ENCODE results near the gene FBXO24. TPM values are rescaled to one million over a fixed set of nuclear protein-coding genes. Genes with fewer than 3 reads are reported as not detected.

The FBXO24 gene
- total and polyA plus RNA-seq, 10 of the 15 experiments (the other 5 are each of a cell fraction or from before 2014, with no cell fraction given) = 0.11 to 0.96 (median 0.27) TPM; not detected in 4

GRCh38 chr7:100604028-100604975 is 18.2 kb downstream of the FBXO24 start:
- no TSS peak for BruUV-seq (replicated peaks)
- peak overlapping the region; percentile 92 for H2AFZ ChIP-seq (ENCODE audit: control insufficient read depth, low read depth, low read length)
- no peak overlapping the region for H3K27ac ChIP-seq (ENCODE audit: control insufficient read depth, insufficient read depth)
- peak overlapping the region; percentile 44; the same call in 1 of the 2 replicates for H3K9ac ChIP-seq (ENCODE audit: control insufficient read depth, insufficient read depth, low read length)
- peak; percentile 89 for ATAC-seq
- ChIA-PET POLR2A (interaction anchor here (0.6 to 1.1 kb wide), 4 partner anchors 8 to 108 kb away, joined by 3 to 4 read pairs (median 4); partner anchors contain the start of gene MOSPD3), RAD21 (ENCODE audit: unreplicated experiment) (interaction anchor here (0.6 to 1.4 kb wide), 4 partner anchors 18 to 104 kb away, joined by 3 to 5 read pairs (median 4); partner anchors contain the start of genes FBXO24 and LRCH4), SMC1A (ENCODE audit: uncharacterized antibody, unreplicated experiment) (interaction anchor here (1.3 kb wide), 1 partner anchor 19 kb away, joined by 6 read pairs; the partner anchor contains the start of genes FBXO24 and LRCH4), CTCF (interaction anchor here (0.7 to 2.2 kb wide), 5 partner anchors 8 to 101 kb away, joined by 3 to 6 read pairs (median 5); partner anchors contain the start of genes MOSPD3 and POP7)
- FAIRE-seq = peak; percentile 49
- intact Hi-C loops (cut with micrococcal nuclease; ENCODE audit: unreplicated experiment) (no loop called here), in situ Hi-C loops (cut with MboI) (no loop called here)
- H4K20me1 ChIP-seq (ENCODE audit: control insufficient read depth, insufficient read depth) = no peaks in the 10 kb centered on the region
- no peaks in the 10 kb centered on the region for H3K36me3 ChIP-seq (ENCODE audit: control insufficient read depth in 2 of 2, insufficient read depth in 2 of 2, low read length in 1 of 2)
- no peaks in the 10 kb centered on the region for H3K79me2 ChIP-seq (ENCODE audit: control insufficient read depth, insufficient read depth, low read length)
- peaks cover 2 to 5% of the 10 kb centered on the region in 2 experiments; a peak in 2 of 4 replicates for H3K27me3 ChIP-seq (replicated peaks in 1 of 2; ENCODE audit: control insufficient read depth in 2 of 2, insufficient read depth in 2 of 2, low read length in 1 of 2)
- no peak for DNase-seq (ENCODE audit: low read depth, low spot score)
- no peaks in the 10 kb centered on the region for H3K9me3 ChIP-seq (replicated peaks; ENCODE audit: control insufficient read depth, insufficient read depth, low read length)
- 2% methylated on average over 40 of the region's 70 CpGs for WGBS (ENCODE audit: insufficient coverage, insufficient replicate concordance, low lambda C conversion rate, missing lambda C conversion rate)
- peak overlapping the region; percentile 73 for H3K4me3 ChIP-seq
- peaks cover 10% of the 10 kb centered on the region for H3K4me1 ChIP-seq (ENCODE audit: control insufficient read depth, insufficient read depth, low read length)
- H3K4me2 ChIP-seq (ENCODE audit: control insufficient read depth, insufficient read depth) = peak overlapping the region; percentile 99
- TF ChIP-seq POLR2A (IDR thresholded peaks at IDR 0.05; ENCODE audit: low read depth, low read length) (peak; percentile 73), BACH1 (IDR thresholded peaks at IDR 0.05; ENCODE audit: borderline replicate concordance) (0 out of 2 replicates have a peak, but pooled peaks have one; percentile 42), NR2F1 (conservative IDR thresholded peaks at IDR 0.05) (0 out of 2 replicates have a peak, but pooled peaks have one; percentile 11), TARDBP (IDR thresholded peaks at IDR 0.05; ENCODE audit: borderline replicate concordance) (no peak), MAX (IDR thresholded peaks at IDR 0.05; ENCODE audit: low read depth, low read length) (no peak), HCFC1 (IDR thresholded peaks at IDR 0.05; ENCODE audit: low read length) (no peak), RAD21 (IDR thresholded peaks at IDR 0.05; ENCODE audit: insufficient read depth, low read depth, low read length) (peak; percentile 33; the same call in 1 of the 2 replicates), CTCF (IDR thresholded peaks at IDR 0.05 in 2 of 3, conservative IDR thresholded peaks at IDR 0.05 in 1 of 3; ENCODE audit: control insufficient read depth in 2 of 3, extremely low read depth in 1 of 3, insufficient read depth in 1 of 3, low read depth in 3 of 3, low read length in 3 of 3) (peak; percentile 33 to 45 (median 38)), PAX8 (IDR thresholded peaks at IDR 0.05) (no peak), SMARCA5 (IDR thresholded peaks at IDR 0.05) (0 out of 2 replicates have a peak, but pooled peaks have one; percentile 42), LARP7 (IDR thresholded peaks at IDR 0.05) (peak; percentile 75; the same call in 1 of the 2 replicates), PAX5 (IDR thresholded peaks at IDR 0.05; ENCODE audit: borderline replicate concordance, low read depth, low read length) (no peak), NR2C1 (IDR thresholded peaks at IDR 0.05) (no peak), RB1 (IDR thresholded peaks at IDR 0.05; ENCODE audit: borderline replicate concordance) (no peak), TCF7 (IDR thresholded peaks at IDR 0.05; ENCODE audit: borderline replicate concordance) (no peak), MTA2 (IDR thresholded peaks at IDR 0.05; ENCODE audit: low read depth) (0 out of 2 replicates have a peak, but pooled peaks have one; percentile 28), SIX5 (IDR thresholded peaks at IDR 0.05; ENCODE audit: low read depth, low read length, severe bottlenecking) (no peak), ZNF592 (IDR thresholded peaks at IDR 0.05) (no peak)

Measured in GM12878 (cell line).